IPS DF 4.7 (cell line): Measurements from ENCODE around the gene VCL.
"Not testable (repeated sequence)": the region's sequence is repeated elsewhere in the genome, so short reads cannot be mapped to it uniquely, and the experiment has no call there.

Source experiments
- DNase-seq: peaks from one replicate; pipeline ENCODE4 v3.0.0-alpha.2; 2013; ENCODE audit warnings: low spot score; ENCODE audit errors: extremely low read depth

The VCL gene

GRCh38 chr10:74035303-74035702, 37.4 kb downstream of the VCL start:
- no peak for DNase-seq

GRCh38 chr10:74036474-74036873, 38.6 kb downstream of the VCL start:
- DNase-seq: no peak

GRCh38 chr10:74039561-74040145, 41.7 kb downstream of the VCL start:
- DNase-seq: no peak

GRCh38 chr10:74040200-74041126, 42.5 kb downstream of the VCL start:
- no peak for DNase-seq

GRCh38 chr10:74044419-74044818, 46.5 kb downstream of the VCL start:
- no peak for DNase-seq

- no peak for DNase-seq
Measured at GRCh38 chr10:74047304-74047703, 49.4 kb downstream of the VCL start.

GRCh38 chr10:74047871-74048270, 50.0 kb downstream of the VCL start:
- DNase-seq: no peak

- no peak for DNase-seq
Measured at GRCh38 chr10:74048433-74048832, 50.5 kb downstream of the VCL start.

- DNase-seq: no peak
Measured at GRCh38 chr10:74049955-74050354, 52.0 kb downstream of the VCL start.

GRCh38 chr10:74050653-74051052, 52.7 kb downstream of the VCL start:
- DNase-seq: no peak

GRCh38 chr10:74051736-74052342, 53.9 kb downstream of the VCL start:
- no peak for DNase-seq

- DNase-seq: no peak
Measured at GRCh38 chr10:74052994-74053393, 55.1 kb downstream of the VCL start.

- no peak for DNase-seq
Measured at GRCh38 chr10:74055383-74056049, 57.6 kb downstream of the VCL start.

GRCh38 chr10:74056050-74056818, 58.3 kb downstream of the VCL start:
- DNase-seq: no peak

- no peak for DNase-seq
Measured at GRCh38 chr10:74058071-74058470, 60.2 kb downstream of the VCL start.

- no peak for DNase-seq
Measured at GRCh38 chr10:74058658-74059057, 60.7 kb downstream of the VCL start.

GRCh38 chr10:74061104-74061503, 63.2 kb downstream of the VCL start:
- no peak for DNase-seq

- not testable (repeated sequence) for DNase-seq
Measured at GRCh38 chr10:74061978-74062377, 64.1 kb downstream of the VCL start.

GRCh38 chr10:74063256-74063655, 65.3 kb downstream of the VCL start:
- DNase-seq: no peak

- no peak for DNase-seq
Measured at GRCh38 chr10:74067373-74068352, 69.7 kb downstream of the VCL start.
